ENCODE results near the gene GMDS.

Gene GMDS

DNA sequence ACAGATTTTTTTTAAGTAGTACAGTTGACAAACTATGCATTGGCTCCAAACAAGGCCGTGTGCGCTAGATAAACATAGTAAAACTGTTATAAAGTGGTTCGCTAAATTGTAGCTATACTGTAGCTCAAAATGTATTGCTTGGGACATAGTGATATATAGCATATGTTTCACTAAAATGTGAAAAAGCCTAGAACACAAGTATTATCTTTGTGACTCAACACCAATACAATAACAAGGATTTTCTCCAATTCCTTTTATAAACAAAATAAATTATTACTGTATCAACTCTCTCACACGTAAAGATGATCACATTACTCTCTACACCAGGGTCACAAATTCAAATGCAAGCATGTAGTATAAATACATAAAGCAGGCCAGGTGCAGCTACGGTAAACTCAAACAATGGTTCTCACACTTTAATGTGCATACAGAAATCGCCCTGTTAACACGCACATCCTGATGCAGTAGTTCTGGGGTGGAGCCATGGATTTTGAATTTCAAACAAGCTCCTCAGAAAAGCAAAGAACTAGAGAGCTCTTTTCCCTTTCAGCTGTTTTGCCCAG is 214.6 kb downstream of the GMDS start:
- H3K4me3 ChIP-seq (ENCODE audit: control insufficient read depth, low read depth, low read length) = no peak overlapping the region
- no peak for DNase-seq (ENCODE audit: low read depth)
- TF ChIP-seq, protein P1, sequence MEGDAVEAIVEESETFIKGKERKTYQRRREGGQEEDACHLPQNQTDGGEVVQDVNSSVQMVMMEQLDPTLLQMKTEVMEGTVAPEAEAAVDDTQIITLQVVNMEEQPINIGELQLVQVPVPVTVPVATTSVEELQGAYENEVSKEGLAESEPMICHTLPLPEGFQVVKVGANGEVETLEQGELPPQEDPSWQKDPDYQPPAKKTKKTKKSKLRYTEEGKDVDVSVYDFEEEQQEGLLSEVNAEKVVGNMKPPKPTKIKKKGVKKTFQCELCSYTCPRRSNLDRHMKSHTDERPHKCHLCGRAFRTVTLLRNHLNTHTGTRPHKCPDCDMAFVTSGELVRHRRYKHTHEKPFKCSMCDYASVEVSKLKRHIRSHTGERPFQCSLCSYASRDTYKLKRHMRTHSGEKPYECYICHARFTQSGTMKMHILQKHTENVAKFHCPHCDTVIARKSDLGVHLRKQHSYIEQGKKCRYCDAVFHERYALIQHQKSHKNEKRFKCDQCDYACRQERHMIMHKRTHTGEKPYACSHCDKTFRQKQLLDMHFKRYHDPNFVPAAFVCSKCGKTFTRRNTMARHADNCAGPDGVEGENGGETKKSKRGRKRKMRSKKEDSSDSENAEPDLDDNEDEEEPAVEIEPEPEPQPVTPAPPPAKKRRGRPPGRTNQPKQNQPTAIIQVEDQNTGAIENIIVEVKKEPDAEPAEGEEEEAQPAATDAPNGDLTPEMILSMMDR (IDR thresholded peaks at IDR 0.05; ENCODE audit: control insufficient read depth, insufficient read depth, low read depth, low read length, missing control alignments) = no peak

DNA sequence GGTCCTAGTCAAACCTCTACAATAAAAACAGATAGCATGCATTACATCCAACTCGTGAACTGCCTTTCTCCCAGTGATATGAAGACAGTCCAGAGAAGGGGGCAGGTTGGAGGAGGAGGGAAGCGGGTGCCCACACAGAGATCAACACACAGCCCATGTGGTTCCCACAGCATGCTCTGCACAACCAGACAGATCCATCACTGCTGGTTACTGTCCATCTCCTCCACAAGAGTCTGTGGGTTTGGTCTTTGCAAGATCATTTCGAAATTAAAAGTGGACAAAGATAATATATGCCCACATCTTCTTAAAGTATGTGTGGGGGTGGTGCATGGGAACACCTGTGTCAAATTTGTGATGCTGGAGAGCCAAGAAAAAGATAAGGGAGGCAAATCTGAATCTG is 215.5 kb downstream of the GMDS start:
- no peak for DNase-seq (ENCODE audit: low read depth)
- no peak overlapping the region for H3K4me3 ChIP-seq (ENCODE audit: control insufficient read depth, low read depth, low read length)
- TF ChIP-seq, protein P1 (IDR thresholded peaks at IDR 0.05; ENCODE audit: control insufficient read depth, insufficient read depth, low read depth, low read length, missing control alignments) = no peak

DNA sequence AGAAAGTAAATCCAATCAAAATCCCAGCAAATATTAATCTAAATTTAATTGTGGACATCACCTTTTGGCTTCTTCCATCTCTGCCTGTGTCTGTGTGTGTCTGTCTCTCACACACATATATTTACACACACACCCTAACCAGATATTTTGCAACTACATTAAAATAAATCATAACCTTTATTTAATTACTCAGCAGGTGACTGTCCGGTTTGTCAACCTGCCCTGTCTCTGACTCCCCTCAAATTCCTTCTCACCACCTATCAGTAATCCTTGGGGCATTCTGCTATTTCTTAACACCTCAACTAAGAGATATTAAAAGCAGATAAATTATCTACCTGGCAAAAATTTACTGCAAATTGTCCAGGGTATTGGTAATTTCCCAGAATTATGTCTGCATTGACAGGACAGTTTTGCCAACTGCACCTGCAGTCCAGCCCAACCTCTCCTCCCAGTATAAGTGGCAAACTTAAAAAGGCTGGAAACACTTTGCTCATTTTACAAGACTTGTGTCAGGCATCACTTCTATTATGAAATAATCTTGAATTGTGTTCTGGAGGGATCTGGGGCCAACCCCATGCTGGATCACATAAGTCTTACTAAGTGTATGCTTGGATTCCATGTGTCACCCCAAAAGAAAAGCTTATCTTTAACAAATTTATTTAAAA is 216.1 kb downstream of the GMDS start:
- DNase-seq (ENCODE audit: low read depth) = no peak
- TF ChIP-seq, protein P1 (IDR thresholded peaks at IDR 0.05; ENCODE audit: control insufficient read depth, insufficient read depth, low read depth, low read length, missing control alignments) = no peak
- no peak overlapping the region for H3K4me3 ChIP-seq (ENCODE audit: control insufficient read depth, low read depth, low read length)

DNA sequence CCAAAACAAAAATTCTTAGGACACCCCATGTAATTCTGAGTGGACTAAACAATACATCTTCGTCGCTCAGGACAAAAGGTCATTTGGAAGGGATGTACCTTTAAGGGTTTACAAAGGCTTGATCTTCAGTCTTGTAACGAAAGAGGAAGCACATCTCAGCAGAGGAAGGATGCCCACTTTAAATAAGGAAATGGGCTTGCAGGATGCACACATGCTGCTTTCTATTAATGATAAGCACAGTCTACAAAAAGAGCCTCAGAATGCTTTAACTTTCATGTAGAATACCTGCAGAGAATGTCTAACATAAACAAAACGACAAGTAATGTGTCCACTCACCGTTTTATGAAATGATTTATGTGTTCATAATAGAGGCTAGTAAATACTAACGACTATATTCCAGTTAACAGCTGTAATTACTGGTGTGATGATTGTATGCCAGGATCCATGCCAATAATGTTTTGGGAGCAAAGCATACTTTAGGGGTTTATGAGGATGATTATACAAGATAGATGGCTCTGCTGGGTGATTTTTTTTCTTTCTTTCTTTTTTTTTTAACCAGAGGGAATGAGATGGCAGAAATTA is 216.9 kb downstream of the GMDS start:
- no peak for DNase-seq (ENCODE audit: low read depth)
- H3K4me3 ChIP-seq (ENCODE audit: control insufficient read depth, low read depth, low read length) = no peak overlapping the region
- TF ChIP-seq, protein P1 (IDR thresholded peaks at IDR 0.05; ENCODE audit: control insufficient read depth, insufficient read depth, low read depth, low read length, missing control alignments) = no peak

DNA sequence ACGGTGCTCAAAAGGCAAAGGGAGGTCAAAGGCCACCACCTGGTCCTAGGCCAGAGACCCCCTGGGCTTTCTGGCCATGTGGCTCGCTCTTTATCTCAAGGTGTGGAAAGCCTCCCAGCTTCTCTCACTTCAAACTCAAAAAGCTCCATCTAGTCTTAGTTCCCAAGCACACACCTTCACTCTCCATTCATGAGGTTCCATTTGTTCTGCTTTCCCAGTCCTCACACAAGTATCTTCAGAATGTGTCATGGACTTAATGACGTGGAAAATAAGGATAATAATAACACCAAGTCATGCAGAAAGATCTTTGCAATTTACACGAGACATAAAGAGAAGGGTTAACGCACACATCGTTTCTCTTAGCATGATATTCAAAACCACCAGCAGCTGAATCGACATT is 219.3 kb downstream of the GMDS start:
- DNase-seq (ENCODE audit: low read depth) = no peak
- H3K4me3 ChIP-seq (ENCODE audit: control insufficient read depth, low read depth, low read length) = no peak overlapping the region
- TF ChIP-seq, protein P1 (IDR thresholded peaks at IDR 0.05; ENCODE audit: control insufficient read depth, insufficient read depth, low read depth, low read length, missing control alignments) = no peak

DNA sequence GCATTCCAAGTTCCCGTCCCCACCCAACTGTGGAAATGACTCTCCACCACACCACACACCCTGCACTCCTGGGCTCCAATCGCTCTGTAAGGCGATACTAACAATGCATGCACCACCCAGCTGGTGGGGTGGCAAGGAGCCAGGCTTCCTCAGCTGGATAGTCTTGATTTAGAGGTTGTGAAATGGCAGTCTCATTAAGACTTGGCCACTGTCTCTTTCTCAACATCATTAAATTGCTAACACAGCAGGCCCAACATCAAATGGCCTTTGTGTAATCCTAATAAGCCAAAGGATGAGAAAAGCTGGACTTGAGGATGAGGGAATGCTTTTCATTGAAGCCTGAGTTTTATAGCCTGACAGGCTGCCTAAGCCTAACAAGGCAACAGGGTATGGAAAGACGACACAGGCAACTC is 223.7 kb downstream of the GMDS start:
- no peak overlapping the region for H3K4me3 ChIP-seq (ENCODE audit: control insufficient read depth, low read depth, low read length)
- TF ChIP-seq, protein P1 (IDR thresholded peaks at IDR 0.05; ENCODE audit: control insufficient read depth, insufficient read depth, low read depth, low read length, missing control alignments) = no peak
- DNase-seq (ENCODE audit: low read depth) = peak; percentile 84

Measured in AG09309 (cell line).